A549 (cell line): ENCODE data around the gene TAF11L12. TPM values are rescaled to one million over a fixed set of nuclear protein-coding genes. Genes with fewer than 3 reads are reported as not detected.
"Not testable (repeated sequence)": the region's sequence is repeated elsewhere in the genome, so short reads cannot be mapped to it uniquely, and the experiment has no call there.

Experiments used
- ATAC-seq, 2 experiments: fragments of 200-7000 bp in 1 of 2; fragments of >200 bp in 1 of 2; cut with Nextera tagmentation in 1 of 2; cut with Tn5 transposase in 1 of 2; 3 replicates each; pipeline versions ENCODE4 v1.8.0 to v1.9.1; 2018 to 2020; ENCODE audit warnings: mild to moderate bottlenecking in 1 of 2, moderate library complexity in 1 of 2
- CTCF ChIA-PET: fragments of 300-600 bp; sonication (Branson Sonifier 250); formaldehyde crosslinking; extraction: SDS; loops from one replicate; lab custom pipeline; 2021; ENCODE audit warnings: antibody characterized with exemption, inconsistent platforms; lab: Yijun Ruan, JAX
- POLR2A ChIA-PET: fragments of 350-600 bp; formaldehyde crosslinking; extraction: SDS; loops from one replicate; lab custom pipeline; 2021; ENCODE audit warnings: antibody characterized with exemption, inconsistent platforms; lab: Yijun Ruan, JAX
- DNase-seq, 2 experiments: peaks; one replicate each; pipeline versions ENCODE4 v3.0.0 to v3.0.0-alpha.2; 2011 to 2016; ENCODE audit warnings: low read depth in 1 of 2, low spot score in 1 of 2
- FAIRE-seq: peaks from 2 replicates; lab custom pipeline; 2011; peaks lifted over from hg19 to GRCh38; lab: Jason Lieb, UNC
- H3K27ac ChIP-seq, 2 experiments: fragments of >200 bp; sonication (Bioruptor Twin); formaldehyde crosslinking; 3 replicates each; pipeline ENCODE4 v1.5.1; 2016 to 2017
- H3K4me1 ChIP-seq: fragments of >200 bp; sonication (Bioruptor Twin); formaldehyde crosslinking; 3 replicates; pipeline ENCODE4 v1.6.1; 2016
- H3K4me2 ChIP-seq: fragments of >200 bp; sonication (Bioruptor Twin); formaldehyde crosslinking; 3 replicates; pipeline ENCODE4 v1.6.1; 2016
- H3K4me3 ChIP-seq: fragments of >200 bp; sonication (Bioruptor Twin); formaldehyde crosslinking; 3 replicates; pipeline ENCODE4 v1.5.1; 2016
- H3K9me3 ChIP-seq: fragments of >200 bp; sonication (Bioruptor Twin); formaldehyde crosslinking; 3 replicates; pipeline ENCODE4 v1.6.1; 2016
- CHD2 ChIP-seq: fragments of 150-350 bp; IDR thresholded peaks from 2 replicates; pipeline ENCODE4 v1.6.1; 2014; ENCODE audit warnings: low read length; ENCODE audit not compliant: partially characterized antibody
- CTCF ChIP-seq: fragments of >200 bp; sonication (Bioruptor Twin); formaldehyde crosslinking; IDR thresholded peaks from 3 replicates; pipeline ENCODE4 v1.5.1; 2016
- EHMT2 ChIP-seq: fragments of 200-600 bp; sonication (generic); IDR thresholded peaks from 2 replicates; pipeline ENCODE4 v1.6.1; 2016; ENCODE audit warnings: antibody characterized with exemption, low read depth, mild to moderate bottlenecking, moderate library complexity
- ELK1 ChIP-seq: fragments of 150-350 bp; IDR thresholded peaks from 2 replicates; pipeline ENCODE4 v1.6.1; 2014; ENCODE audit warnings: low read depth, mild to moderate bottlenecking, low read length
- ESRRA ChIP-seq: fragments of 150-350 bp; IDR thresholded peaks from 2 replicates; pipeline ENCODE4 v1.6.1; 2014; ENCODE audit warnings: mild to moderate bottlenecking, low read length, borderline replicate concordance
- FOSB ChIP-seq: fragments of 250-450 bp; sonication (Bioruptor Pico); IDR thresholded peaks from 2 replicates; pipeline ENCODE4 v1.5.0; 2020; ENCODE audit warnings: mild to moderate bottlenecking, moderate library complexity
- FOSL2 ChIP-seq, 2 experiments: fragments of 450-650 bp in 1 of 2; fragments of >200 bp in 1 of 2; sonication (Bioruptor Twin) in 1 of 2; formaldehyde crosslinking; IDR thresholded peaks; 2 replicates each; pipeline versions ENCODE4 v1.5.0 to v1.6.1; 2016 to 2020; ENCODE audit warnings: mild to moderate bottlenecking in 1 of 2, moderate library complexity in 1 of 2
- FOXS1 ChIP-seq: fragments of 250-450 bp; sonication (Bioruptor Pico); IDR thresholded peaks from 2 replicates; pipeline ENCODE4 v1.5.0; 2020; ENCODE audit warnings: mild to moderate bottlenecking, moderate library complexity
- HOXA7 ChIP-seq: fragments of 250-450 bp; sonication (Bioruptor Pico); IDR thresholded peaks from 2 replicates; pipeline ENCODE4 v1.5.0; 2020; ENCODE audit warnings: mild to moderate bottlenecking, moderate library complexity
- HOXB13 ChIP-seq: fragments of 250-450 bp; sonication (Bioruptor Pico); IDR thresholded peaks from 2 replicates; pipeline ENCODE4 v1.5.0; 2020; ENCODE audit warnings: low read depth, mild to moderate bottlenecking, moderate library complexity
- KDM1A ChIP-seq: fragments of 200-600 bp; sonication (generic); IDR thresholded peaks from 2 replicates; pipeline ENCODE4 v1.6.1; 2016; ENCODE audit warnings: low read depth, mild to moderate bottlenecking
- MAX ChIP-seq: IDR thresholded peaks from 2 replicates; pipeline ENCODE4 v1.6.1; 2012
- PBX3 ChIP-seq: IDR thresholded peaks from 2 replicates; pipeline ENCODE4 v1.6.1; 2012
- POLR2AphosphoS2 ChIP-seq: conservative IDR thresholded peaks from 2 replicates; pipeline ENCODE4 v1.6.1; 2012; ENCODE audit warnings: low read length, improper control_type of control experiment, inconsistent platforms
- RCOR1 ChIP-seq: fragments of 150-350 bp; IDR thresholded peaks from 2 replicates; pipeline ENCODE4 v1.6.1; 2014; ENCODE audit warnings: antibody characterized with exemption, low read length, low read depth
- TFCP2L1 ChIP-seq: fragments of 250-450 bp; sonication (Bioruptor Pico); IDR thresholded peaks from 2 replicates; pipeline ENCODE4 v1.5.0; 2021; ENCODE audit warnings: mild to moderate bottlenecking
- ZC3H11A ChIP-seq: fragments of 450-650 bp; IDR thresholded peaks from 2 replicates; pipeline ENCODE4 v1.6.1; 2014; ENCODE audit warnings: antibody characterized with exemption, mild to moderate bottlenecking
- ZFP36 ChIP-seq: fragments of 450-650 bp; IDR thresholded peaks from 2 replicates; pipeline ENCODE4 v1.6.1; 2014; ENCODE audit warnings: borderline replicate concordance; ENCODE audit not compliant: partially characterized antibody
- ZNF302 ChIP-seq: fragments of 250-450 bp; sonication (Bioruptor Pico); IDR thresholded peaks from 2 replicates; pipeline ENCODE4 v1.9.0; 2021; ENCODE audit warnings: inconsistent platforms, mild to moderate bottlenecking, moderate library complexity
- ZSCAN20 ChIP-seq: fragments of 250-450 bp; sonication (Bioruptor Pico); IDR thresholded peaks from 2 replicates; pipeline ENCODE4 v1.8.0; 2022; ENCODE audit warnings: mild to moderate bottlenecking, moderate library complexity
- WGBS: methylation state at CpG from one replicate; pipeline ENCODE4 v1.1.6; 2017; ENCODE audit errors: missing lambda C conversion rate; 5-methylcytosine and 5-hydroxymethylcytosine counted together
- polyA plus RNA-seq, 4 experiments: library from polyadenylated mRNA; depleted of rRNA in 3 of 4; stranded (reverse); fragments of >200 nt; fragmentation: RNase III in 1 of 4; extraction: RNeasy Plus Mini Kit Qiagen cat#74134 plus additional on column Dnase treatment in 1 of 4; gene quantifications; 2 replicates in 3 of 4; 3 replicates in 1 of 4; pipeline ENCODE4 v1.2.3, GENCODE V29; 2011 to 2017

The TAF11L12 gene
- polyA plus RNA-seq, 2 of the 4 experiments (the other 2 are of a cell fraction), result 0.15 to 0.37 TPM

- no peak for FAIRE-seq
- H3K4me1 ChIP-seq, result no peaks in the 10 kb centered on the region
- DNase-seq, result no peak
- no peak for ATAC-seq
- POLR2A ChIA-PET, result no interaction called here
- no peaks in the 10 kb centered on the region for H3K9me3 ChIP-seq
- no peak within 1 kb of the TSS for H3K4me2 ChIP-seq
- WGBS, result 57% methylated on average over 5 of the region's 5 CpGs
- CTCF ChIA-PET, result interaction anchor here (0.9 to 1.1 kb wide), 3 partner anchors 13 to 435 kb away, joined by 3 to 4 read pairs (median 3); no protein-coding TSS in a partner anchor
- TF ChIP-seq ZSCAN20 (CRISPR knock-in tag) (no peak), ZC3H11A (no peak), MAX (no peak), HOXA7 (CRISPR knock-in tag) (no peak), CTCF (no peak), KDM1A (no peak), FOXS1 (CRISPR knock-in tag) (no peak), RCOR1 (no peak), ZFP36 (no peak), TFCP2L1 (CRISPR knock-in tag) (no peak), ELK1 (no peak), FOSL2 (IDR thresholded peaks at IDR 0.05) (no peak), FOSL2 (CRISPR knock-in tag; IDR thresholded peaks at IDR 0.05) (no peak), HOXB13 (CRISPR knock-in tag) (no peak), EHMT2 (no peak), FOSB (CRISPR knock-in tag) (no peak), POLR2AphosphoS2 (no peak), PBX3 (no peak), CHD2 (no peak), ZNF302 (CRISPR knock-in tag) (no peak), ESRRA (no peak)
- H3K4me3 ChIP-seq, result no peak within 1 kb of the TSS
- H3K27ac ChIP-seq, result no peak within 1 kb of the TSS
These were observed 24.0 kb downstream of the TAF11L12 start, which contains the start of gene TAF11L14 for GRCh38 chr5:17634160-17634559. TSS of gene TAF11L14 (plus strand) at chr5:17634460.

GRCh38 chr5:17649232-17649631 lies 39.0 kb downstream of the TAF11L12 start:
- 86% methylated on average over 10 of the region's 10 CpGs for WGBS

GRCh38 chr5:17655201-17655759 lies 45.1 kb downstream of the TAF11L12 start:
- H3K4me2 ChIP-seq, ATAC-seq, H3K9me3 ChIP-seq, DNase-seq, FAIRE-seq, H3K4me3 ChIP-seq, POLR2A ChIA-PET, CTCF ChIA-PET, H3K4me1 ChIP-seq, H3K27ac ChIP-seq: not testable (repeated sequence)
- WGBS, result 91% methylated on average over 12 of the region's 32 CpGs

More at GRCh38 chr5:17649232-17649631, 39.0 kb downstream of the TAF11L12 start:
- ATAC-seq, H3K4me1 ChIP-seq, DNase-seq, POLR2A ChIA-PET, H3K27ac ChIP-seq, H3K9me3 ChIP-seq, FAIRE-seq, H3K4me3 ChIP-seq, H3K4me2 ChIP-seq: not testable (repeated sequence)
- CTCF ChIA-PET, result interaction anchor here (1.0 kb wide), 1 partner anchor 10 kb away, joined by 3 read pairs; no protein-coding TSS in a partner anchor
